ENCODE data around the gene MAP3K8. TPM values are rescaled to one million over a fixed set of nuclear protein-coding genes. Genes with fewer than 3 reads are reported as not detected.
A peak's percentile ranks its signal among the peaks of the same experiment; 100 is the strongest.

The MAP3K8 gene
- total RNA-seq, result 5.8 and 7.4 TPM in 2 replicates

DNA sequence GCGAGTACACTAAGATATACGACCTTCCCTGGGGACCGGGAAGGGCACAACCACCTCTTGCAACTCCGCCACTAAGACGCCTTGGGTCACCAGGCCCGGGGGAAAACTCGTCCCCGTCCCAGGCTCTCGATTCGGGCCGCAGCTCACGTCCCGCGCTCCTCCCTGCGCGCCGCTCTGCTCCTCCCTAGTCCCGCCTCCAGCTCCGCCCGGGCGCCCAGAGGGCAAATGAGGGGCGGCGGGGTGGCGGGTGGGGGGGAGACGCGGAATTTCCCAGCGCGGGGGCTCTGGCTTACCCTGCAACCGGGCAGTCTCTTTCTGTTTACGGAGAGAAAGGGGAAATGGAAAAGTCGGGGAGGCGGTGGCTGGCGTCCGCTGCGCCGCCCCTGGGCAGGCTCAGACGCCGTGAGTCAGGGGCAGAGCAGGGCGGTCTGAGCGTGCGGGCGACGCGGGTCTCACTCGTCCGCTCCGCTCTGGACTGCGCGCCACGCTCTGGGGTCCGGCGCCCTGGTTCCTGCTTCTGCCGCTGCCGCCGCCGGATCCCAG lies at the start of gene MAP3K8:
Gene MAP3K8 (plus strand): TSS at position 455 of the 543 bp plus-strand sequence. CDS start 4,755 bp downstream, outside the sequence.
- DNase-seq (ENCODE audit: low read depth, low spot score), result peak; percentile 80

DNA sequence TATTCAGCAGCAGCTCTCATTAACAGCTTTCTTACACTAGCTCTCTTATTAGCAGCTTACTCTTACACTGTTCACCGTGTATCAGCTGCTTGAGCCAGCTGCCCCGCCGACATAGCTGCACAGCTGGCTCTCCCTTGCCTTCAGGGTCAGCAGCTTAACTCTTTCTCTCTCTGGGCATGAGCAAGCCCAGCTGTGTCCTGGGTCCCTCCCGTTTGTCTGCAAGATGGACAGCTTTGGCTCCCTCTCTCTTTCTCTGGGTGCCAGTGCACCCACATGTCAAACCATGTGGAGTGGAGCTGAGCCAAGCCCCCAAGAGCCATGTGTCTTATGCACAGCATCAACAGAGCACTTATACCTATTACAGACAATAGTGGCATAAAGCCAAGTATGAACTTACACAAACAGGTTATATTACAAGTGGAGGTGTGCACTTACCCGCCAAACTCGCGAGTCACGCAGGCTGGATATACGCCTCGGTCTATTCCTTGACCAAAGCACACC lies 49.2 kb upstream of the MAP3K8 start:
- DNase-seq (ENCODE audit: low read depth, low spot score), result no peak

DNA sequence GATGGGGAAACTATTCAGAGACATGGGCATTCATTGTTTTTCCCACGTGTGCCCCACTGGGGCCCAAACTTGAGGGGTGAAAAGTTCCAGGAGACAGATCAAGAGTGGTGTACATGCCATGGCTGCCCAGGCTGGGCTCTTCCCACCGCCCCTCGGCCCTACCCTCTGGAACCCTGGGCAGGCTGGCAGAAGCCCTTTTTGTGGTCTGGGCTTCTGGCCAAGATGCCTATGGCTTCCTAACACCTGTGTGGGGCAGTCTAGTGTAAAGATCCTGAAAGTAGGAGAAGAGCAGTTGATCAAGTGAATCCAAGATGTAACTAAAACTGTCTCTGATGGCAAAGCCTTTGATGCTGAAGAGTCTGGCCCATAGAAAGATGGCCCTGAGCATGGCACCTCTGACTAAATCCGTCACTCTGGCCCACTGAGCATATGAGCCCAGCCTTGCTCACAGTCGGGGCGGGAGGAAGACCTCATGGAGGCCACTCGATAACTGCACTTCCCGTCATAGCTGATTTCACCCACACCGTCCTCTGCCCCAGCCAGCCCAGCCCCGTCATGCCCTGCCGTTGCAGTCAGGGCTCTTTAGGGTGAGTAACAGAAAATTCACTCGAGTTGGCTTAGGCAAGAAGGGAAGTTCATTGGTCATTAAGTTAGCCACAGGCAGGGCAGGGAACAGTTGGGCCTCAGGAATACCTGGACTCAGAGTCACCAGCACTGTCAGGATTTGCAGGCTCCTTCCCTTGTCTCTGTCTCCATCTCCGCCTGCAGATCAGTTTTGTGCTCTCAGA lies 47.0 kb upstream of the MAP3K8 start:
- DNase-seq (ENCODE audit: low read depth, low spot score), result no peak

DNA sequence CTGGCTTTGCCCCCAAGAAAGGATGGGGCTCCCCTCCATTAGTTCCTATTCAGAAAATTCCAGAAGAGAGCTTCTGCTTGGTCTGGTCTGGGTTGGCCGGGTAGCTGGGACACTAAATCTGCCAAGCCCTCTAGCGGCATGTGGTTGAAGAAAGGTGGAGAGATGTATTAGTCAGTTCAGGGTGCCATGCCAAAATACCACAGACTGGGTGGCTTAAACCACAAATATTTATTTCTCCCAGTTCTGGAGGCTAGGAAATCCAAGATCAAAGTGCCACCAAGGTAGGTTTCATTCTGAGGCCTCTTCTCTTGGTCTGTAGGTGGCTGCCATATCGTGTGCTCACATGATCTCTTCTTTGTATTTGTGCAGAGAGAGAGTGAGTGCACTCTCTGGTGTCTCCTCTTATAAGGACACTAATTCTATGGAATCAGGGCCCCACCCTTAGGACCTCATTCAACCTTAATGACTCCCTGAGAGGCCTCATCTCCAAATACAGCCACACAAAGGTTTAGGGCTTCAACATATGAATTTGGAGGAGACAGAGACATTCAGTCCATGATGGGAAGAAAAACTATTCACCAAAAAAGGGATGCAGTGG lies 46.2 kb upstream of the MAP3K8 start:
- no peak for DNase-seq (ENCODE audit: low read depth, low spot score)

DNA sequence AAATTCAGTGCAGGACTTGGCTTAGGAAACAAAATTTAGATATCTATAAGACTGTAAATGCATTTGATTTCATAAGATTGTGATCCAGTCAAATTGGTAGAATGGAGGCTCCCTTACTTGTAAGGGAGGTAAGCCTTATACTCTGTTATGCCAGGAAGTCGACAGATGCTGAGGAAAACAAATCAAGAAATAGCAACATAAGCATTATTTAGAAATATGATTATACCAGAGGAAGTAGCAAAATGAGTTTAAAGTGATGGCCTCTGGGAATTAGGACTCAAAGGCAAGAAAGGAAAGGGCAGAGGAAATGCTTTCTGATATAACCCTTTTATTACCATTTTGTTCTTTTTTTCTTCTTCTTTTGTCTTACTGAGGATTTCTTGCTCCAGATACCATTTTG lies 44.4 kb upstream of the MAP3K8 start:
- DNase-seq (ENCODE audit: low read depth, low spot score), result no peak

DNA sequence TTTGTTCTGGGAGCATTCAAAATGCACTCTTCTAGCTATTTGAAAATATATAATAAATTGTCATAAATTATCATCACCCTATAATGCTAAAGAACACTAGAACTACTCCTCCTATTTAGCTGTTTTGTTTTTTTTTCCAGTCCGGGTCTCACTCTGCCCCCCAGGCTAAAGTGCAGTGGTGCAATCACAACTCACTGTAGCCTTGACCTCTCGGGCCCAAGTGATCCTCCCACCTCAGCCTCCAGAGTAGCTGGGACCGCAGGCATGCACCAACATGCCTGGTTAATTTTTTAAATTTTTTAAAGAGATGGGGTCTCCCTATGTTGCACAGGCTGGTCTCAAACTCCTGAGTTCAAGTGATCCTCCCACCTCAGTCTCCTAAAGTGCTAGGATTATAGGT lies 43.8 kb upstream of the MAP3K8 start:
- no peak for DNase-seq (ENCODE audit: low read depth, low spot score)

DNA sequence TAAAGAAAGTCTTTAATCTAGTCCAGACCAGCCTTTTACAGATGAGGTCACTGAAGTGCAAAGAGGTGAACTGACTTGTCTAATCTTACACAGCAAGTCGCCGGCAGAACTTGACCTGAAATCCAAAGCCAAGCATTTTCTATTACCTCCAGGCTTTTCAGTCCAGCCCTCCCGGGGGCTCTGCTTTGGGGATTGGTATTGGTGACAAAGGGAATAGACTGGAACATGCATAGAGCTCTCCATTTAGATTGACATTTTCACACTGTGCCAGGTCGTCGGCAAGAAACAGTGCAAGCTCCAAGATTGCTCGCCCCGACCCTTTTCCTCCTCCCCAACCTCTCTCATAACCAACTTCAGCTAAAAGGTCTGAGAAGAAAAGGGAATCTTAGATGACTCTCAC lies 42.7 kb upstream of the MAP3K8 start:
- DNase-seq (ENCODE audit: low read depth, low spot score), result no peak

DNA sequence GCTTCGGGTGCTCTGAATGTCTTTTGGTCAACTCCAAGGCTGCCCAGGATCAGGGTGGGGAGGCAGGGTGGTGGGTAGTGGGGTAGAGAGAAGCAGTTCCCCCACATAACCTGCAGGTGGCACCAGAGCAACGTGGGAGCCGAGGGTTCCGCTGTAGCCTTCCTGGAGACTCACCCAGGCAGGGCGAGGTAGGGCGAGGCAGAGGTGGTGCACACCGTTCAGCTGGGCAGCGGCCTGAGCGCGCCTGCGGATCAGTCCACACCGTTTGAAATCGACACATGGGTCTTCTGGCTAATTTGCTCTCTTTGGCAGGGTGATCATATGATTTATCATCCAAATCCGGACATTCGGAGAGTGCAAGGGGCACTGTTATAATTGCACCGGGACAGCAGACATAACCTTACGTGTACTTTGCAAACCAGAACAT lies 41.4 kb upstream of the MAP3K8 start:
- peak; percentile 13 for DNase-seq (ENCODE audit: low read depth, low spot score)

DNA sequence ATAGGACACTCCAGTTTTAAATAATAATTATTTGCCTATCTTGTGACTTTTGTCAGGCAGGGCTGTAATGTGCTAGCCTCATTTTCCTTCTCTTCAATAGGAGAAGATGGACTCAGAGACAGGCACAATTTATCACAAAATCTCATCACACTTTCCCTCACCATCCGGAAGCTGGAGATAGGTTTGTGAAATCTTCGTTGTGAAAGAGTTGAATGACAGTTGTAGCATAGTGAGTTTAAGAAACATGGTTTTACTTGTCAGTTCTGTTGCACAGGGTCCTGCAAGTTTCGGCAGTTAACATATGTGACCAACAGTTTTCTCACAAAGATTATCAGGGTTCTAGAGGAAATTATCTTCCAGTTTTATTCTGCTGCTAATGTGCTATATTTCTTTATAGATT lies 37.7 kb upstream of the MAP3K8 start:
- DNase-seq (ENCODE audit: low read depth, low spot score), result no peak

DNA sequence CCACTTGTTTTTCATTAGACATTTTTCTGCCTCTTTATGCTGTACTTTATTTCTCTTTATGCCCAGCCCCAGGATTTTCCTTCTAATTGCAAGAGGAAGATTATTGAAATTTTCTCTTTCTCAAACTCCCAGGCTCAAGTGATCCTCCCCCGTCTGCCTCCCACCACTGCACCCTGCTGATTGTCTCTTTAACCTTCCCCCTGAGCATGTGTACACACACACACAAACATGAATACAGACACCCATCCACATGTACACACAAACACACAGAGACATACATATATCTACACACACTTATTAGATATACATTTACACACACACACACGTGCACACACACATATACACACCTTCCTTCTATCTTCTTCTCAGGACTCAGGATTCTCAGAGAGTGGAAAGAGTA lies 37.3 kb upstream of the MAP3K8 start:
- no peak for DNase-seq (ENCODE audit: low read depth, low spot score)

DNA sequence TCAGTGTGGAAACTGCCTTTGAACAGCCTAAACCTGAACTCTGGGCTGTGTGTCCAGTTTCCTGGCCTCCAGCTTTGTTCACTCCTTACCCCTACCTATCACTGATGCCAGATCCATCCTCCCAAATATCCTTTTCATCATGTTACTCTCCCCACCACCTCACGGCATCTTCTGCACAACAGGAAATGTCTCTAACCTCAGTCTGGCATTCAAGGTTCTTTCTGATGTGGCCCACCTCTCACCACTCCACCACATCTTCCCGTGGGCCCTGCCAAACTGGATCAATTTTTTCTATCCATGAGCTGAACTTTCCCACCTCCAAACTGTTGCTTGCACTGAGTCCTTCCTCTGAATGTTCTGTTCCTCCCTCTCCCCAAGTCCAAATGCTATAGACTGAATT lies 35.8 kb upstream of the MAP3K8 start:
- DNase-seq (ENCODE audit: low read depth, low spot score), result no peak

DNA sequence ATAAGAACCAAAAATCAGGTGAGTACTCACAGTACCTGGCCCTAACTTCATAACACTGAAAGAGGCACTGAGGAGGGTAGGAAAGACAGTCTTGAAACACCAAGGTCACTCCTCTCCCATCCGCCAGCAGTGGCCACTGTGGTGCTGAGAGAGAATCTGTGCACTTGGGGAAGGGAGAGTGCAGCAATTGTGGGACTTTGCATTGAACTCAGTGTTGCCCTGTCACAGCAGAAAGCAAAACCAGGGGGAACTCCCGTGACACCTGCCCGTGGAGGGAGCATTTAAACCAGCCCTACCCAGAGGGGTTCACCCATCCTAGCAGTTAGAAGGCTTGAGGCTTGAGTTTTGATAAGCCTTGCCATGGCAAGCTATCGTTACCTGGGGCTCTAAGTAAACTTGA lies 35.2 kb upstream of the MAP3K8 start:
- no peak for DNase-seq (ENCODE audit: low read depth, low spot score)

DNA sequence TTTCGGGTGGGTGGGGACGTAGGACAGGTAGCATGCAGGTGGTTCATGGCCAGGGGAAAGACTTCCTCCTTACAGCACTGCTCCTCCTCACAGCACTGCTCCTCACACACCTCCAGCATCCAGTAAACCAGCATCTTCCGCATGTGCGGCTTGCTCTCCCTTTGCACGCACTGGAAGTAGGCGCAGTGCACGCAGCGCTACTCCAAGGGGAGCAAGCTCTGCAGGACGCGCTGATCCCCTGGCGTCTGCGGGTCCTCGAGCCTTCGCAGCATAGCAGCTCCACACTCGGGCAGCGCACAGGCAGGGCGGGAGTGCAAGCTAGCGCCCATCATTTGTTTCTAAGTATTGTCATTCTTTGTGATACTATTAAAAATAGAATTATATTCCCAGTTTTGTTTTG lies 30.5 kb upstream of the MAP3K8 start:
- DNase-seq (ENCODE audit: low read depth, low spot score), result no peak

DNA sequence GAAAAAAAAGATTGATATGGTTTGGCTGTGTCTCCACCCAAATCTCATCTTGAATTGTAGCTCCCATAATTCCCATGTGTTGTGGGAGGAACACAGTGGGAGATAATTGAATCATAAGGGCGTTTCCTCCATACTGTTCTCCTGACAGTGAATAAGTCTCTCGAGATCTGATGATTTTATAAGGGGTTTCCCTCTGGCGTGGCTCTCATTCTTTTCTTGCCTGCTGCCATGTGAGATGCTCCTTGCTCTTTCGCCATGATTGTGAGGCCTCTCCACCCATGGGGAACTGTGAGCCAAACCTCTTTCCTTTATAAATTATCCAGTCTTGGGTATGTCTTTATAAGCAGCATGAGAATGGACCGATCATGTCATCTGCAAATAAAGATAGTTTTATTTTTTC lies 29.4 kb upstream of the MAP3K8 start:
- no peak for DNase-seq (ENCODE audit: low read depth, low spot score)

DNA sequence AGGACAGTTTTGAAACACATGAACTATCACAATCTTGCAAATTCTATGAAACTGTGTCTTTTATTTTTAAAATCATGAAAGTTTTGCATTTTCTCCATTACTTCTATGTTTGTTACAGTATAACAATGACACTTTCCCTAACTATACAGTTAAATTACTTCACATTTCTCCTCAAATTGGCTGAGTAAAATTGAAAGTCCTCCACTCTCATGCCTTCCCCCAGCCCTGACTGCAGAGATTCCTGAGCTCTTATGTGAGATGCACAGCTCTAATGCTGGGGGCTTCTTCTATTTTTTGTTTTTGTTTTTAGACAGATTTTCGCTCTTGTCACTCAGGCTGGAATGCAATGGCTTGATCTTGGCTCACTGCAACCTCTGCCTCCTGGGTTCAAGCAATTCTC lies 22.7 kb upstream of the MAP3K8 start:
- no peak for DNase-seq (ENCODE audit: low read depth, low spot score)

DNA sequence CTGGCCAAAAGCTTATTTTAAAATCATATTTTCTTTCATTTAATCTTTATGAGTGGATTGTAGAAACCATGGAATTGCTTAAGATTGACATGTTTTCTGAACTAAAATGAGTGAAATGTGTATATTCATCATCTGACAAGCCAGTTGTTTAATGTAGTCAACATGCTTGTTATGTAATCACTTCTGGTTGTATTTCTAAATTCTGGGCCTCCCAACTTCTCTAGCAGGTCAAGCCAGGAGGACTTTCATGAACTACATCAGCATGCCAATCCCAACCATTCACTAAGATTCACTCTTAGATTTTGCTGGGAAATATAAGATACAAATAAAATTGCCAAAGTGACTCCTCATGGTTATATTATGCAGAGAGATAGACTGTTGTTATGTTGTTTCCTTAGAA lies 21.1 kb upstream of the MAP3K8 start:
- no peak for DNase-seq (ENCODE audit: low read depth, low spot score)

DNA sequence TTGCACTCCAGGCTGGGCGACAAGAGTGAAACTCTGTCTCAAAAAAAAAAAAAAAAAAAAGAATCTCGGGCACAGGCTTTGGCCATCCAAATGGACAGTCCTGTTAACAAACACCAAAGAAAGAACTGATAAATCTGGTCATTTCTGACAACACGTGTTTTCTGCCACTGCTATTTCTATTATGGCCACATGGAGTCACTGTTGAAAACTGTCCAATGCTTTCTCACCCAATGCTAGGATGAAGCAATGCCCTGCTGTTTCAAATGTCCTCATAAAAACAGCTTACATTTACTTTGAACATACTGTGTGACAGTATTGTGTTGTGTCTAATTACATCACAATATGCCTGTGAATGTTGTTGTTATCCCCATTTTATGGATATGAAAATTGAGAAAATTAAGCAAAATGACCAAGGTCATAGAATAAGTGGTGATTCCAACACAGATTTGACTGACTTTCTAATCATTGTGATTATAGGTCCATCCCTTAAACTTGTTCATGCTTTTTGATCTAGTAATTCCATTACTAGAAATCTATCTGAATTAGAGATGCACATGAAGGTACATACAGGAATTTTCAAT lies 19.9 kb upstream of the MAP3K8 start:
- DNase-seq (ENCODE audit: low read depth, low spot score), result no peak

DNA sequence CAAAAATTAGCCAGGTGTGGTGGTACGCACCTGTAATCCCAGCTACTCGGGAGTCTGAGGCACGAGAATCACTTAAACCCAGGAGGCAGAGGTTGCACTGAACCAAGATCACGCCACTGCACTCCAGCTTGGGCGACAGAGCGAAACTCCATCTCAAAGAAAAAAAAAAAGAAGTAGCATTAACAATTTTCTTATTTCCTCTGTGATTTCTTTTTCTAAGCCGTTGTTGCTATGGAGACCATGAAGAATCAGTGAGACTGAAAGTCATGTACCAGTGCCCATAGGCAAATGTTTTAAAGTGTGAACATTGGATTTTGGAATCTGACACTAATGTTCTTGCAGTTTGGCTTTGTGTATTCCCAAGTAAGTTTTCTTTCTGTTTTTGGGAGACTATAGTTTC lies 18.4 kb upstream of the MAP3K8 start:
- no peak for DNase-seq (ENCODE audit: low read depth, low spot score)

DNA sequence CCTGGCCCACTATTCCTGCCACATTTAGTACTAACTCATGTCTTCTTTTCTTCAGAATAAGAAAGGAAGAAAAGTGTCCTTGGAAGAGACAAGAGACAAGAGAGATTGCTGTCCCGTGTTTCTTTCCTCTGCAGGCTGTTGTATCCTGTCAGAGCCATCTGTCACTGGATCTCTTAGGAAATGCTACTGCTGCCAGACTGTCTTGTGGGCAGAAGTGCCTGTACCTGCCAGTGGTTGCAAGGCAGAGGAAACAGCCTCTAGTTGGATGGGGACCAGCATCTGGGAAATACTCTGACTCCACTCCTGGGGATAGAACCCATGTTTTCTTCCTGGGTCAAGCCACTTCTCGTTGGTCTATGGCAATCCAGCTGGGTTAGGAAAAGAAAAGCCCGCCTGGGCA lies 16.7 kb upstream of the MAP3K8 start:
- DNase-seq (ENCODE audit: low read depth, low spot score), result no peak

DNA sequence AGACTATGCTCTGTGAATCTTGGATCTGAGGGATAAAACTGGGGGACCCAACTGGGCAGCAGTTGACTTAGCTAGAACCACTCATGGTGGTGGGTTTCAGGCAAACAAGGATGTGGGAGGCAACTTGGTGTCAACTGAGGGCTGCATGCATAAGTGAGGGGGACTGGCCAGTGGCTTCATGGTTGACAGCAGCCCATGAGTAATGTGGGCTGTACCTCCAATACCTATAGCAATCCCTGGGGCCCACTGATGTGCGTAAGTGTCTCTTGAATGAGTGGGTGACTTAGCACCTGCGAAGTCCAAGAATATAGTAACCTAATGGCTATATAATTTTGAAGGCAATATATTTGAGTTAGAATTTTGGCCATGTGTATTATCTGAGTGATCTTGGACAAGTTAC lies 13.7 kb upstream of the MAP3K8 start:
- no peak for DNase-seq (ENCODE audit: low read depth, low spot score)

DNA sequence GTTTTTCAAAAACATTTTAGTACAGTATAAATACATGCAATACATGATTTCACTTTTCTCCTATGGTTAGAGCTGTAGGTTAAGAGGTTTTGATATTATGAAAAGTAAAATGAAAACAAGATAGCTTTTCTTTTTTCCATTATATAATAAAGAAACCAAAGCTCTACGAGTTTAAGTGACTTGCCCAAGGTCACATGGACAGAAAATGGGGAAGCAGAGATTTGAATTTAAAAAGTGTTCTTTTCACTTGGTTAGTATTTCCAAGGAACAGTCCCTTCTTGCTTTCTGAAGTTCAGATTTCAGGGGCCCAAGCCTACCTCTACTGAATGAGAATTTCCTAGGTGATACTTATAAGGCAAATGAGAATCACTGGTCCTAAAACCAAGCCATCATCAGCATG lies 13.2 kb upstream of the MAP3K8 start:
- no peak for DNase-seq (ENCODE audit: low read depth, low spot score)

DNA sequence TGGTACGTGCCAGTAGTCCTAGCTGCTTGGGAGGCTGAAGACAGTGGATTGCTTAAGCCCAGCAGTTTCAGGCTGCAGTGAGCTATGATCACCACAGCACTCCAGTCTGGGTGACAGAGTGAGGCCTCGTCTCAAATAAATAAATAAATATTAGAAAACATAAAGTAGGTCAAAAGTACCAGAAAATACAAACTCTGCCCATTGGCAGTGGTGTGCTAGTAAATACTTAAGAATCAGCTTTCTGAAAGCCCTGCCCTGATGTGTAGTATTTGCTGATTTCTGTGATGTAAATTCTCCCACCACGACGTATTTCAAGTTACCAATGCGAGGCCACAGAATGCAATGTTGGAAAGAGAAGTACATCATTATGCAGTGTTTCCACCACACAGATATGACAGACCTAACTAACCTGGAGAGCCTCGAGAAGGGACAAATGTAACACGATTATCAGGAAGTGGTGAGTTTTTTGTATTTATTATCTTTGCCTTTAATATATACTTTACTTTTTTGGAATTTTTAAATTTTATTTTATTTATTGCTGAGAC lies 11.8 kb upstream of the MAP3K8 start:
- DNase-seq (ENCODE audit: low read depth, low spot score), result no peak
